HUES6 (cell line): ENCODE data around the gene CXADR.
"Not testable (repeated sequence)": the region's sequence is repeated elsewhere in the genome, so short reads cannot be mapped to it uniquely, and the experiment has no call there.

ENCODE experiments used
- H3K27ac ChIP-seq: 2 replicates; pipeline ENCODE4 v1.7.0; 2013; ENCODE audit warnings: low read depth, mild to moderate bottlenecking, low read length, inconsistent platforms
- H3K27me3 ChIP-seq: 2 replicates; pipeline ENCODE4 v1.6.1; 2013; ENCODE audit warnings: low read length; ENCODE audit not compliant: control insufficient read depth, insufficient read depth
- H3K36me3 ChIP-seq: 2 replicates; pipeline ENCODE4 v1.6.1; 2013; ENCODE audit warnings: low read length; ENCODE audit not compliant: control insufficient read depth, insufficient read depth
- H3K4me1 ChIP-seq: 2 replicates; pipeline ENCODE4 v1.6.1; 2013; ENCODE audit warnings: low read length; ENCODE audit not compliant: control insufficient read depth, insufficient read depth
- H3K4me3 ChIP-seq: 2 replicates; pipeline ENCODE4 v1.5.1; 2013; ENCODE audit warnings: low read depth, low read length
- H3K9ac ChIP-seq: one replicate; pipeline ENCODE4 v1.6.1; 2013; ENCODE audit warnings: mild to moderate bottlenecking, low read length
- H3K9me3 ChIP-seq: 2 replicates; pipeline ENCODE4 v1.6.1; 2013; ENCODE audit warnings: low read depth, low read length; ENCODE audit not compliant: control insufficient read depth, insufficient read depth

The CXADR gene

DNA sequence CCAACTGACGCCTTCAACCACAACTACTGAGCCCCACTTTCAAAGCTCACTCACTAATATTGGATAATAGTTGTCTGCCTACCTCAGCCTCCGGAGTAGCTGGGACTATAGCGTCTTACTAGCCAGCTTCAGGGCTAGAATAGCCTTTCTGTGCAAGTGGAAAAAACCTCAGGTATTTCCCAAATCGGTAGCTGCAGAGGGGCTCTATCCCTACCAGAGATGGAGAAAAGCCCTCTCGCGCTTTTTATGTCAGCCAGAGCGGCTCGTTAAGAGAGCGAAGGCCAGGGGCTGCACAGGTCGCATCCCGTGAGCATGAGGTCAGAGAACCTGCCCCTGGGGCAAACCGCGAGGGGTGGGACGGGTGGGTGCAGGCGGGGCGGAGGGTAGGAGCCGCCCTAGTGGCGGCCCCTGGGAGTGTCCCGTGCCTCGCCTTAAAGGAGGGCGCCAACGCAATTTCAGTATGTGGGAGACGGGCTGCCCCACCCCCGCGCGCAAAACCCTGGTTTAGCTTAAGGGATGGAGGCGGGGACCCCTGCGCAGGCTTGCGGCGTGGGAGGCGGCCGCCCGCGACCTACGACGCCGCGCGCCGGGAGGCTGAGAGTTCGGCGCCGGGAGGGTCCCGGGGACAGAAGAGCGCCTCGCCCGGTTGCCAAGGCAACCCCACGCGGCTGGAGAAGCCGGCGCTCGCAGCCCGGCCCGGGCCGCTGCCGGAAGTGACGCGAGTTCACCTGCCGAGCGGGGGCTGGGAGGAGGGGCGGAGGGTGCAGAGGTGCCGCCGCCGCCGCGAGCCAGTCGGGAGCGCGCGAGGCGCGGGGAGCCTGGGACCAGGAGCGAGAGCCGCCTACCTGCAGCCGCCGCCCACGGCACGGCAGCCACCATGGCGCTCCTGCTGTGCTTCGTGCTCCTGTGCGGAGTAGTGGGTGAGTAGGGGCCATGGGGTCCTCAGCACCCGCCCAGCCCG is at the start of gene CXADR:
Gene CXADR (plus strand): TSS at position 791 of the 961 bp plus-strand sequence. CDS start 87 bp downstream, at position 878.
- H3K36me3 ChIP-seq, result peaks cover 7% of the 10 kb centered on the region; the same call in 1 of the 2 replicates
- peak within 1 kb of the TSS; percentile 97 for H3K9ac ChIP-seq
- H3K27me3 ChIP-seq, result no peaks in the 10 kb centered on the region
- H3K4me1 ChIP-seq, result peaks cover 17% of the 10 kb centered on the region
- peak within 1 kb of the TSS; percentile 87 for H3K4me3 ChIP-seq
- H3K9me3 ChIP-seq, result no peaks in the 10 kb centered on the region
- peak within 1 kb of the TSS; percentile 92 for H3K27ac ChIP-seq

DNA sequence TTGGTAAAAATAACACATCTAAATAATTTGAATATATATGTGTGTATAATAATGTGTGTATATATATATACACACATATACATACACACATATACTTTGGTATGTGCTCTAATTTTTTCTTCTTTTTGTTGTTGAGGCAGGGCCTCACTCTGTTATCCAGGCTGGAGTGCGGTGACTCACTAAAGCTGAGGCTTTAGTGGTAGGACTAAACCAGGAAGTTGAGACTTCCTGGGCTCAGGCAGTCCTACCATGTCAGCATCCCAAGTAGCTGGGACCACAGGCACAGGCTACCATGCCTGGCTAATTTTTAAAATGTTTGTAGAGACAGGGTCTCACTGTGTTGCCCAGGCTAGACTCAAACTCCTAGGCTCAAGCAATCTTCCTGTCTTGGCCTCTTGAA is 46.7 kb upstream of the CXADR start:
- Histone ChIP-seq H3K27me3 (no peaks in the 10 kb centered on the region), H3K27ac (no peak overlapping the region), H3K36me3 (no peaks in the 10 kb centered on the region)

DNA sequence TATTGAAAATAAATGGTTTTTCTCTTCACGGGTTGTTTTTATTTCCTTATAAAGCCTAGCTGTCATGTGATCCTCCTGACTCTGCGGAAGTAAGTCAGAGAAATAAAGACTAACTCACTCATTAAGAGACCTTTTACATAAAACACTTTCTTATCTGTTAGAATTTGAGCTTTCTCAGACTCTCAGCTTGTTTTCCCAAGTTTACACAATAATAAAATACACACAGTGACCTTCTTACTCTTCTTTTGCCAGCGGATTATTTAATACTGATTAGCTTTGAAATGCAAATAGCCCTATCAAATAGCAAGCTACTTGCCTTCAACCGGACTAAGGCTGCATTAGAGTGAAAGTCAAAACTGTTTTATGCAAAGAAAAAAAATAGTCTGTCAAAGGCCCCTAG is 45.5 kb upstream of the CXADR start:
- Histone ChIP-seq H3K27me3 (no peaks in the 10 kb centered on the region), H3K9me3 (no peaks in the 10 kb centered on the region), H3K4me3 (peak overlapping the region; percentile 54), H3K27ac (no peak overlapping the region), H3K4me1 (peaks cover 8% of the 10 kb centered on the region), H3K36me3 (no peaks in the 10 kb centered on the region), H3K9ac (peak overlapping the region; percentile 11)

More for the DNA sequence above, 46.7 kb upstream of the CXADR start:
- no peak overlapping the region for H3K9ac ChIP-seq
- peaks cover 8% of the 10 kb centered on the region for H3K4me1 ChIP-seq
- no peaks in the 10 kb centered on the region for H3K9me3 ChIP-seq
- no peak overlapping the region for H3K4me3 ChIP-seq

DNA sequence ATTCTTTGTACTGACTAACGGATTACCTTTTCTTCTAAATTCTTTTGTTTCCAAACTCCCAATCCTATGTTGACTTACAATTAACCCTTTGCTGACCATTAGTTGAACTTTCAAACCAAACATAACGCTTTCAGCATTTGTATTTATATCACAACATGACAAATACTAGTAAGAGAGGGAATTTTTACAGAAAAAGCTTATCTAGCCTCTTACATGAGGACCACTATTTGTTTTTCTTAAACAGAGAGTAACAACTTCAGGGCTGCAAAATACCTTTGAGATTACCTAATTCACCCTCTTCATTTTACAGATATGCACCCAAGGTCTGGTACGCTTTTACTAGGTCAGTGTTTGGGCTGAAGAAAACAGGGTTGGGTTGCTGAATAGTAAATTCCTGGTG is 45.0 kb upstream of the CXADR start:
- no peaks in the 10 kb centered on the region for H3K9me3 ChIP-seq
- no peaks in the 10 kb centered on the region for H3K27me3 ChIP-seq
- H3K36me3 ChIP-seq, result no peaks in the 10 kb centered on the region
- peaks cover 8% of the 10 kb centered on the region for H3K4me1 ChIP-seq
- H3K9ac ChIP-seq, result no peak overlapping the region
- H3K27ac ChIP-seq, result no peak overlapping the region
- H3K4me3 ChIP-seq, result peak overlapping the region; percentile 54

GRCh38 chr21:17468698-17469097 is 44.1 kb upstream of the CXADR start:
- H3K9me3 ChIP-seq, result no peaks in the 10 kb centered on the region
- H3K4me1 ChIP-seq, result peaks cover 8% of the 10 kb centered on the region
- no peaks in the 10 kb centered on the region for H3K36me3 ChIP-seq
- no peak overlapping the region for H3K4me3 ChIP-seq
- H3K27me3 ChIP-seq, result no peaks in the 10 kb centered on the region
- H3K27ac ChIP-seq, result no peak overlapping the region
- H3K9ac ChIP-seq, result no peak overlapping the region

DNA sequence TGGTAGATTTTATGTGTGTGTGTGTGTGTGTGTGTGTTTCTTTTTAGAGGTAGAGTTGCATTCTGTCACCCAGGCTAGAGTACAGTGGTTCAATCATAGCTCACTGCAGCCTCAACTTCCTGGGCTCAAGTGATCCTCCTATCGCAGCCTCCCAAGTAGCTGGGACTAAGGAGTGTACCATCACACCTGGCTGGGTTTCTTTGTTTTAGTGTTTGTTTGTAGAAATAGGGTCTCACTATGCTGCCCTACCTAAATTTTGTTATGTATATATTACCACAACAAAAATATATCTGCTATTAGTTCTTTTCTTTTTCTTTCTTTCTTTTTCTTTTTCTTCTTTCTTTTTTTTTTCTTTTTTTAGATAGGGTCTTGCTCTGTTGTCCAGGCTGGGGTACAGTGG is 43.1 kb upstream of the CXADR start:
- H3K4me1 ChIP-seq, result peaks cover 8% of the 10 kb centered on the region
- H3K9me3 ChIP-seq, result no peaks in the 10 kb centered on the region
- H3K9ac ChIP-seq, result no peak overlapping the region
- no peaks in the 10 kb centered on the region for H3K27me3 ChIP-seq
- H3K4me3 ChIP-seq, result no peak overlapping the region
- H3K36me3 ChIP-seq, result no peaks in the 10 kb centered on the region
- no peak overlapping the region for H3K27ac ChIP-seq

GRCh38 chr21:17472182-17472581 is 40.7 kb upstream of the CXADR start:
- peaks cover 8% of the 10 kb centered on the region for H3K4me1 ChIP-seq
- H3K9me3 ChIP-seq, result no peaks in the 10 kb centered on the region

GRCh38 chr21:17472592-17473271 is 40.1 kb upstream of the CXADR start:
- Histone ChIP-seq H3K4me3 (no peak overlapping the region), H3K27me3 (no peaks in the 10 kb centered on the region), H3K36me3 (no peaks in the 10 kb centered on the region), H3K9me3 (no peaks in the 10 kb centered on the region), H3K9ac (no peak overlapping the region), H3K27ac (no peak overlapping the region), H3K4me1 (peaks cover 4% of the 10 kb centered on the region)

More at GRCh38 chr21:17472182-17472581, 40.7 kb upstream of the CXADR start:
- Histone ChIP-seq H3K36me3 (no peaks in the 10 kb centered on the region), H3K4me3 (no peak overlapping the region), H3K9ac (no peak overlapping the region), H3K27me3 (no peaks in the 10 kb centered on the region), H3K27ac (no peak overlapping the region)

- Histone ChIP-seq H3K9ac (no peak overlapping the region), H3K4me3 (no peak overlapping the region), H3K36me3 (no peaks in the 10 kb centered on the region), H3K9me3 (no peaks in the 10 kb centered on the region), H3K27me3 (no peaks in the 10 kb centered on the region), H3K4me1 (no peaks in the 10 kb centered on the region), H3K27ac (no peak overlapping the region)
Measured at GRCh38 chr21:17476006-17476405, 36.8 kb upstream of the CXADR start.

GRCh38 chr21:17478156-17478555 is 34.7 kb upstream of the CXADR start:
- H3K4me3 ChIP-seq, H3K36me3 ChIP-seq, H3K9me3 ChIP-seq, H3K27me3 ChIP-seq, H3K9ac ChIP-seq, H3K27ac ChIP-seq, H3K4me1 ChIP-seq: not testable (repeated sequence)

DNA sequence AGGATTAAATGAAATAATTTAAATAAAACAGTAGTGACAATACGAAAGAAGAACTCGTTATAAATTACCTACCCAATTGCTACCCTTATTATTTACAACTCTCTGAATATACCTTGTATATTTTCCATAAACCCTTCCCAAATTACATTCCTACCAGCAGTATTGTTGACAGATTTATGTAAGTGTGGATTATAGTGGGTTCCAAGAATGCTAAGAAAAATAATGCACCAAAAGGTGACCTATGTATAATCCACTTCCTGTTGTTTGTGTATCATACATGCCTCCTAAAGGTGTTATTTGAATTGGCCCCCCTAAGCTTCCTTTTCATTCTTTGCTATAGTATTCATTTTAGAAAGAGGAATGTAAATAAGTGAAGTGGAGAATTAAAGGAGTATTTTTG is 33.2 kb upstream of the CXADR start:
- Histone ChIP-seq H3K4me3 (no peak overlapping the region), H3K9ac (no peak overlapping the region), H3K27ac (no peak overlapping the region), H3K9me3 (no peaks in the 10 kb centered on the region), H3K27me3 (no peaks in the 10 kb centered on the region), H3K36me3 (no peaks in the 10 kb centered on the region), H3K4me1 (no peaks in the 10 kb centered on the region)
